Measurements from ENCODE around the gene HTRA1.

DNA sequence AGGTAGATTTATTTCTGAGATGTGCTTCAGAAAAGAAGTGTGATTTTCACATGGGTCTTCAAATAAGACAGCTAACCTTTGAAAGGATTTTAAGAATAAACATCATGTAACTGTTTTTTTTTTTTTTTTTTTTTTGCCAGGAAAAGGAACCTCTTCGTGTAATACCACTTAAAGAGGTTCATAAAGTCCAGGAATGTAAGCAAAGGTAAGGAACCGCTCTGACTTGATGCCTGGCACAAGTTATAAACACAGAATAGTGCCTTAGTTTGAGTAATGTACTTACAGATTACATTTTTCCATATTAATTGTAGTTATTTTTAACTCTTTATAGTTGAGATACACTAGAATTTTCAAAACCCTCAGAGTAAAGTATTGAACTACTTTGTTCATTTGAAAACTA lies 37.3 kb upstream of the HTRA1 start:
- no peak for TF ChIP-seq CTCF (IDR thresholded peaks at IDR 0.05)
- no peak for TF ChIP-seq POLR2A (IDR thresholded peaks at IDR 0.05)
- no peak for TF ChIP-seq POLR2AphosphoS5 (IDR thresholded peaks at IDR 0.05)

Measured in breast epithelium (tissue), 3 donors.